22Rv1 (cell line): Measurements from ENCODE around the gene TTLL7.

Source experiments
- H3K27ac ChIP-seq: fragments of 450-650 bp; 2 replicates; pipeline ENCODE4 v1.5.1; 2017
- CTCF ChIP-seq: fragments of 450-650 bp; IDR thresholded peaks from 2 replicates; pipeline ENCODE4 v1.5.1; 2017; ENCODE audit warnings: mild to moderate bottlenecking
- ZFX ChIP-seq: fragments of 450-650 bp; IDR thresholded peaks from 2 replicates; pipeline ENCODE4 v1.6.1; 2017; ENCODE audit warnings: antibody characterized with exemption, borderline replicate concordance

Gene TTLL7

GRCh38 chr1:84001501-84001900 is 2.6 kb upstream of the TTLL7 start:
- no peak overlapping the region for H3K27ac ChIP-seq
- TF ChIP-seq CTCF (no peak), ZFX (no peak)

- H3K27ac ChIP-seq, result no peak overlapping the region
- no peak for TF ChIP-seq CTCF
- no peak for TF ChIP-seq ZFX
These were observed 2.1 kb upstream of the TTLL7 start for GRCh38 chr1:84000954-84001495.

GRCh38 chr1:84000196-84000885 is 1.4 kb upstream of the TTLL7 start:
- no peak for TF ChIP-seq ZFX
- no peak for TF ChIP-seq CTCF
- no peak overlapping the region for H3K27ac ChIP-seq

- H3K27ac ChIP-seq, result peak overlapping the region; percentile 56; the same call in 1 of the 2 replicates
- no peak for TF ChIP-seq CTCF
- no peak for TF ChIP-seq ZFX
These were observed 436 bp upstream of the TTLL7 start for GRCh38 chr1:83999316-83999819.

GRCh38 chr1:83998205-83998497 is 781 bp downstream of the TTLL7 start:
- no peak overlapping the region for H3K27ac ChIP-seq
- no peak for TF ChIP-seq ZFX
- TF ChIP-seq CTCF, result no peak

- no peak for TF ChIP-seq CTCF
- no peak overlapping the region for H3K27ac ChIP-seq
These were observed 1.3 kb downstream of the TTLL7 start for GRCh38 chr1:83997631-83998030.

GRCh38 chr1:83996621-83997020 is 2.3 kb downstream of the TTLL7 start:
- no peak for TF ChIP-seq CTCF
- TF ChIP-seq ZFX, result no peak
- no peak overlapping the region for H3K27ac ChIP-seq
